Measurements from ENCODE around the gene TRERF1. TPM values are rescaled to one million over a fixed set of nuclear protein-coding genes. Genes with fewer than 3 reads are reported as not detected.

The TRERF1 gene, protein sequence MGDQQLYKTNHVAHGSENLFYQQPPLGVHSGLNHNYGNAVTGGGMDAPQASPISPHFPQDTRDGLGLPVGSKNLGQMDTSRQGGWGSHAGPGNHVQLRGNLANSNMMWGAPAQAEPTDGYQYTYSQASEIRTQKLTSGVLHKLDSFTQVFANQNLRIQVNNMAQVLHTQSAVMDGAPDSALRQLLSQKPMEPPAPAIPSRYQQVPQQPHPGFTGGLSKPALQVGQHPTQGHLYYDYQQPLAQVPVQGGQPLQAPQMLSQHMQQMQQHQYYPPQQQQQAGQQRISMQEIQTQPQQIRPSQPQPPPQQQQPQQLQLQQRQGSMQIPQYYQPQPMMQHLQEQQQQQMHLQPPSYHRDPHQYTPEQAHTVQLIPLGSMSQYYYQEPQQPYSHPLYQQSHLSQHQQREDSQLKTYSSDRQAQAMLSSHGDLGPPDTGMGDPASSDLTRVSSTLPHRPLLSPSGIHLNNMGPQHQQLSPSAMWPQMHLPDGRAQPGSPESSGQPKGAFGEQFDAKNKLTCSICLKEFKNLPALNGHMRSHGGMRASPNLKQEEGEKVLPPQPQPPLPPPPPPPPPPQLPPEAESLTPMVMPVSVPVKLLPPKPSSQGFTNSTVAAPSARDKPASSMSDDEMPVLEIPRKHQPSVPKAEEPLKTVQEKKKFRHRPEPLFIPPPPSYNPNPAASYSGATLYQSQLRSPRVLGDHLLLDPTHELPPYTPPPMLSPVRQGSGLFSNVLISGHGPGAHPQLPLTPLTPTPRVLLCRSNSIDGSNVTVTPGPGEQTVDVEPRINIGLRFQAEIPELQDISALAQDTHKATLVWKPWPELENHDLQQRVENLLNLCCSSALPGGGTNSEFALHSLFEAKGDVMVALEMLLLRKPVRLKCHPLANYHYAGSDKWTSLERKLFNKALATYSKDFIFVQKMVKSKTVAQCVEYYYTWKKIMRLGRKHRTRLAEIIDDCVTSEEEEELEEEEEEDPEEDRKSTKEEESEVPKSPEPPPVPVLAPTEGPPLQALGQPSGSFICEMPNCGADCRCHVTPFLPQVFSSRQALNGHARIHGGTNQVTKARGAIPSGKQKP (N-terminal part only)
- 6.4 and 6.5 TPM in 2 replicates for total RNA-seq

DNA sequence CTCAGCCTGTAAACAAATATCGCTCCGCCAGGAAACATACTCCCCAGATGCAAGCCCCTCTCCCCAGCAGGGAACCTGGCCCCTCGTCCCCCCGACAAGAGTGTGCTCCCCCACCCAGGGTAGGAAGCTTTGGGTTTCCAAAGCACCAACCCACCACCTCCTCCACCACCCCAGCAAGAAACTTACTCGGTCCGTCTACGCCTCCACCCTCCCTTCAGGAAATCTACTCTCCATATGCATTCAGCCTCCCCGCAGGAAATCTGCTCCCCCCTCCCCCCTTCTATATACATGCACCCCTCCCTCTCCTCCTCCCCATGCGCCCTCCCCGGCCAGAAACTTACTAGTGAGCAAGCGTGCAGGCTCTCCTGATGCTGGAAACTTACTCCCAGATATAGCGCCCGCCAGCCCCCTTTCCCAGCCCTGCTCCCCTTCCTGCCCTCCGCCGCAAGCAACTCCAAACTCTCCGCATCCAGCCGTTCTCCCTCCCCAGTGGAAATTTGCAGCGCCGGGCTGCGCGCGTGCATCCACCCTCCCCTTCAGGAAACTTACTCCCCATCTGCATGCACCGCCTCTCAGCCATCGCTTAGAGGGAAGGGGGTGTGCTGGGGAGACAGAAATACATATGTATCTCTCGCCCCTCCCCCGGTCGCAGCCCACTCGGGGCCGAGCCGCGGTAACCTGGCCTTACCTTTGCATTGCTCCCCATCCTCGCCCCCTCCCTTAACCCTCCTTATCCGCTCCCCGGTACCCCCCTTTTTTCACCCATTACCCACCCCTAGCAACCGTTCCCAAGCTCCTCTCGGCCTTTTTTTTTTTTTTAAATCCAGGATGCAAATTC is at the start of gene TRERF1:
TRERF1 (minus strand) TSS at position 594 of the 838 bp plus-strand sequence. CDS start 182,336 bp downstream, outside the sequence.
- TF ChIP-seq CTCF (IDR thresholded peaks at IDR 0.05; ENCODE audit: insufficient read depth, low read depth, low read length) = no peak
- peak within 1 kb of the TSS; percentile 82 for H3K4me3 ChIP-seq (ENCODE audit: low read depth, low read length)
- DNase-seq (ENCODE audit: low read depth) = peak; percentile 88

GRCh38 chr6:42498473-42499128 is 46.9 kb upstream of the TRERF1 start:
- no peak overlapping the region for H3K4me3 ChIP-seq (ENCODE audit: low read depth, low read length)
- TF ChIP-seq CTCF (IDR thresholded peaks at IDR 0.05; ENCODE audit: insufficient read depth, low read depth, low read length) = no peak
- no peak for DNase-seq (ENCODE audit: low read depth)

DNA sequence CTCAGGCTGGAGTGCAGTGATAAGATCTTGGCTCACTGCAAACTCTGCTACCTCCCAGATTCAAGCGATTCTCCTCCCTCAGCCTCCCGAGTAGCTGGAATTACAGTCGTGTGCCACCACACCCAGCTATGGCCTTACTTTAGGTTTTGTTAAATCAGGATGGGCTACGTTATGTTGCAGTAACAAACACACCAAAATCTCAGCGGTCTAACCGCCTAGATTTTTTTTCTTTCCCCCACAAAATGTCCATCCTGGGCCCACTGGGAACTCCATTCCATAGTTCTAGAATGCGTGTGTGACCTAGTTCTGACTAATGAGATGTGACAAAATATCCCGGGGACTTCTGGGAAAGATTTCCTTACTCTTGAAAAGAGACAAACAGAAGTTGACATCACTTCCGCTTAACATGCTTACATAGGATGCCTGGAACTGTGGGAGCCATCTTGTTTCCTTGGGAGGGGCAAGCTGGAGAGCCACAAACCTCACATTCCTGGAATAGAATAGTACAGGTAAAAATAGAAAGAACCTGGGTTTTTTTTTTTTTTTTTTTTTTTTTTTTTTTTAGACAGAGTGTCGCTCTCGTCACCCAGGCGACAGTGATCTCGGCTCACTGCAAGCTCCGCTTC is 42.3 kb upstream of the TRERF1 start:
- H3K4me3 ChIP-seq (ENCODE audit: low read depth, low read length) = no peak overlapping the region
- TF ChIP-seq CTCF (IDR thresholded peaks at IDR 0.05; ENCODE audit: insufficient read depth, low read depth, low read length) = no peak
- no peak for DNase-seq (ENCODE audit: low read depth)

- TF ChIP-seq CTCF (IDR thresholded peaks at IDR 0.05; ENCODE audit: insufficient read depth, low read depth, low read length) = no peak
- DNase-seq (ENCODE audit: low read depth) = no peak
- no peak overlapping the region for H3K4me3 ChIP-seq (ENCODE audit: low read depth, low read length)
Observed at GRCh38 chr6:42488129-42488528, 36.4 kb upstream of the TRERF1 start.

- TF ChIP-seq CTCF (IDR thresholded peaks at IDR 0.05; ENCODE audit: insufficient read depth, low read depth, low read length) = no peak
- H3K4me3 ChIP-seq (ENCODE audit: low read depth, low read length) = no peak overlapping the region
- no peak for DNase-seq (ENCODE audit: low read depth)
Observed at GRCh38 chr6:42484261-42484660, 32.5 kb upstream of the TRERF1 start.
